ENCODE results near the gene ARHGEF28. TPM values are rescaled to one million over a fixed set of nuclear protein-coding genes. Genes with fewer than 3 reads are reported as not detected.

ARHGEF28 gene
- total RNA-seq, 1 experiment from 2014 or later, result 6.1 TPM

GRCh38 chr5:73856997-73857396 is 231.0 kb downstream of the ARHGEF28 start:
- no peak overlapping the region for H3K9ac ChIP-seq (ENCODE audit: low read length)
- DNase-seq (ENCODE audit: low read depth, low spot score) (no peak), ATAC-seq (no peak)
- ChIA-PET RAD21 (ENCODE audit: low non-redundant PET in 1 of 2, low total read pairs in 2 of 2, uncharacterized antibody in 2 of 2, unreplicated experiment in 2 of 2) (no interaction called here), CTCF (no interaction called here), POLR2A (no interaction called here)
- intact Hi-C loops (cut with micrococcal nuclease), result no loop called here
- no peaks in the 10 kb centered on the region for H4K20me1 ChIP-seq (ENCODE audit: insufficient read depth)
- no peak overlapping the region for H3K4me3 ChIP-seq (replicated peaks in 1 of 2; ENCODE audit: low read depth in 1 of 2, low read length in 2 of 2)
- no peak overlapping the region for H3K4me2 ChIP-seq (ENCODE audit: low read length)
- H3K27ac ChIP-seq (ENCODE audit: low read depth, low read length), result no peak overlapping the region
- TF ChIP-seq MAX (IDR thresholded peaks at IDR 0.05) (no peak), ZNF274 (IDR thresholded peaks at IDR 0.05; ENCODE audit: low read depth, low read length) (no peak), JUND (IDR thresholded peaks at IDR 0.05) (no peak), CEBPB (IDR thresholded peaks at IDR 0.05; ENCODE audit: low read depth) (no peak), ATF3 (IDR thresholded peaks at IDR 0.05) (no peak)
- H3K79me2 ChIP-seq (ENCODE audit: insufficient read depth, low read length), result no peaks in the 10 kb centered on the region
- H3K27me3 ChIP-seq (ENCODE audit: insufficient read depth, low read length), result no peaks in the 10 kb centered on the region
- no TSS peak for BruUV-seq (replicated peaks)
- no peaks in the 10 kb centered on the region for H3K9me2 ChIP-seq (ENCODE audit: insufficient read depth)
- H2AFZ ChIP-seq (ENCODE audit: low read depth, low read length, poor library complexity, severe bottlenecking), result no peak overlapping the region
- peaks cover 0 to 7% of the 10 kb centered on the region in 2 experiments; a peak in 1 of 4 replicates for H3K4me1 ChIP-seq (ENCODE audit: control insufficient read depth in 1 of 2, insufficient read depth in 2 of 2, low read length in 2 of 2)
- H3K36me3 ChIP-seq (ENCODE audit: control insufficient read depth in 1 of 2, insufficient read depth in 2 of 2, low read length in 2 of 2), result no peaks in the 10 kb centered on the region
- H3K9me3 ChIP-seq (ENCODE audit: control insufficient read depth in 1 of 2, insufficient read depth in 1 of 2, low read depth in 1 of 2, low read length in 2 of 2), result no peaks in the 10 kb centered on the region

GRCh38 chr5:73857446-73857845 is 231.4 kb downstream of the ARHGEF28 start:
- H3K9ac ChIP-seq (ENCODE audit: low read length), result no peak overlapping the region
- RAD21 ChIA-PET (ENCODE audit: low non-redundant PET in 1 of 2, low total read pairs in 2 of 2, uncharacterized antibody in 2 of 2, unreplicated experiment in 2 of 2), result no interaction called here
- BruUV-seq (replicated peaks), result no TSS peak

More at GRCh38 chr5:73857446-73857845, 231.4 kb downstream of the ARHGEF28 start:
- Histone ChIP-seq H4K20me1 (ENCODE audit: insufficient read depth) (no peaks in the 10 kb centered on the region), H3K4me3 (replicated peaks in 1 of 2; ENCODE audit: low read depth in 1 of 2, low read length in 2 of 2) (no peak overlapping the region), H3K4me2 (ENCODE audit: low read length) (no peak overlapping the region), H2AFZ (ENCODE audit: low read depth, low read length, poor library complexity, severe bottlenecking) (no peak overlapping the region), H3K36me3 (ENCODE audit: control insufficient read depth in 1 of 2, insufficient read depth in 2 of 2, low read length in 2 of 2) (no peaks in the 10 kb centered on the region), H3K79me2 (ENCODE audit: insufficient read depth, low read length) (no peaks in the 10 kb centered on the region), H3K27me3 (ENCODE audit: insufficient read depth, low read length) (no peaks in the 10 kb centered on the region), H3K9me2 (ENCODE audit: insufficient read depth) (no peaks in the 10 kb centered on the region), H3K4me1 (ENCODE audit: control insufficient read depth in 1 of 2, insufficient read depth in 2 of 2, low read length in 2 of 2) (peaks cover 0 to 7% of the 10 kb centered on the region in 2 experiments; a peak in 1 of 4 replicates), H3K9me3 (ENCODE audit: control insufficient read depth in 1 of 2, insufficient read depth in 1 of 2, low read depth in 1 of 2, low read length in 2 of 2) (no peaks in the 10 kb centered on the region), H3K27ac (ENCODE audit: low read depth, low read length) (no peak overlapping the region)
- no peak for TF ChIP-seq CTCF (IDR thresholded peaks at IDR 0.05 in 2 of 3, conservative IDR thresholded peaks at IDR 0.05 in 1 of 3; ENCODE audit: borderline replicate concordance in 1 of 3, insufficient read depth in 1 of 3, low read depth in 2 of 3, low read length in 2 of 3)
- TF ChIP-seq TCF7L2 (IDR thresholded peaks at IDR 0.05; ENCODE audit: borderline replicate concordance, extremely low read depth, insufficient read depth, insufficient read length), result no peak
- TF ChIP-seq ZBTB33 (IDR thresholded peaks at IDR 0.05; ENCODE audit: extremely low read depth, insufficient replicate concordance, low read length), result no peak
- no peak for TF ChIP-seq SRF (IDR thresholded peaks at IDR 0.05; ENCODE audit: low read depth)
- TF ChIP-seq POLR2AphosphoS5 (IDR thresholded peaks at IDR 0.05; ENCODE audit: low read depth, low read length), result no peak
- no peak for TF ChIP-seq CBX3 (IDR thresholded peaks at IDR 0.05; ENCODE audit: low read depth)
- ChIA-PET POLR2A (no interaction called here), CTCF (no interaction called here)
- intact Hi-C loops (cut with micrococcal nuclease), result no loop called here
- ATAC-seq, result no peak
- DNase-seq (ENCODE audit: low read depth, low spot score), result no peak
